Measurements from ENCODE around the gene KANSL1L. TPM values are rescaled to one million over a fixed set of nuclear protein-coding genes. Genes with fewer than 3 reads are reported as not detected.

KANSL1L gene
- total RNA-seq, 4 donors from 2014 or later, result 25.1 to 41.5 (median 30.0) TPM

DNA sequence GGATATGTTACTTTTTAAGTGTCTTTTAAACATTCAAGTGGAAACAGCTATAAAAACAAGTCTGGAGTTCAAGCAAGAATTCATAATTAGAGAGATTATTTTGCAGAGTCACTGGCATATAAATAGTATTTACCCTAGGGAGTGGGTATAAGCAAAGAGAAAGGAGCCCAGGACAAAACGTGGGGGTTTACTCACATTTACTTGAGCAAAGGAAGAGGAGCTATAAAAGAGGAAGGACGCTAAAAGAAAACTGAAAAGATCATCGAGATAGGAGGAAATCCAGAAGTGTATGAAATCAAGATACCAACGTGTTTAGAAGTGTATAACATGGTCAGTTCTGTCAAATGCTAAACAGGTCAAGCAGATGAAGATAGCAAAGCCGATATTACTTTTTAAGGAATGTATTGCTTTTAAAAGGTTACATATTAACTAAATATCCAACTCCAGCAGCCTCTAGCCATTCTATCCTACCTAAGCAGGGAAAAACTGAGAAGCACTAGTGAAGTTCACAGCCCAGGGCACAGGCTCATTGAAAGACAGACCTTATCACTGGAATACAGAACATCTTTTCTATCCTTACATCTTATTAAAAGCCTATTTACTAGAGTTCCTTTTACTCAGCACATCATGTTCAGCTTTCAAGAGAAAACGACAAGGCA is 8.6 kb downstream of the KANSL1L start:
- intact Hi-C loops (cut with DNase I), result no loop called here
- WGBS, result 51% methylated on average over 6 of the region's 6 CpGs
- TF ChIP-seq, protein P1, sequence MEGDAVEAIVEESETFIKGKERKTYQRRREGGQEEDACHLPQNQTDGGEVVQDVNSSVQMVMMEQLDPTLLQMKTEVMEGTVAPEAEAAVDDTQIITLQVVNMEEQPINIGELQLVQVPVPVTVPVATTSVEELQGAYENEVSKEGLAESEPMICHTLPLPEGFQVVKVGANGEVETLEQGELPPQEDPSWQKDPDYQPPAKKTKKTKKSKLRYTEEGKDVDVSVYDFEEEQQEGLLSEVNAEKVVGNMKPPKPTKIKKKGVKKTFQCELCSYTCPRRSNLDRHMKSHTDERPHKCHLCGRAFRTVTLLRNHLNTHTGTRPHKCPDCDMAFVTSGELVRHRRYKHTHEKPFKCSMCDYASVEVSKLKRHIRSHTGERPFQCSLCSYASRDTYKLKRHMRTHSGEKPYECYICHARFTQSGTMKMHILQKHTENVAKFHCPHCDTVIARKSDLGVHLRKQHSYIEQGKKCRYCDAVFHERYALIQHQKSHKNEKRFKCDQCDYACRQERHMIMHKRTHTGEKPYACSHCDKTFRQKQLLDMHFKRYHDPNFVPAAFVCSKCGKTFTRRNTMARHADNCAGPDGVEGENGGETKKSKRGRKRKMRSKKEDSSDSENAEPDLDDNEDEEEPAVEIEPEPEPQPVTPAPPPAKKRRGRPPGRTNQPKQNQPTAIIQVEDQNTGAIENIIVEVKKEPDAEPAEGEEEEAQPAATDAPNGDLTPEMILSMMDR (IDR thresholded peaks at IDR 0.05), result no peak

DNA sequence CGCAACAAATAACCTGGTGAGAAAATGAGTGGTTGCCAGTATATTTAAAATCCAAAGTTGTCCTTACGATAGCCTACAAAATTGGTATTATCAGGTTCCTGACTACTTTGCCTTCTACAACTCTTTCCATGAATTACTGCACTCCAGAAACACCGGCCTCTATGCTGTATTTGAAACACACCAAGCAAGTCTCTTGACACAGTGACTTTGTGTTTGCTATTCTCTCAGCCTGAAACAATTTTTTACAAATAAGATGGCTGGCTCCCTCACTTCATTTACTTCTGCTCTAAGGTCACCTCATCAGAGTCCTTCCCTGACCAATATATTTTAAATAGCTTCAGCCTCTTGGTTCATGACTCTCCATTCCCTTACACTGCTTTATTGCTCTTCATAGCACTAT is 12.2 kb downstream of the KANSL1L start:
- H3K36me3 ChIP-seq, result peaks cover 0 to 9% (median 5%) of the 10 kb centered on the region in 4 donors
- no peak overlapping the region for H3K4me3 ChIP-seq
- H3K4me1 ChIP-seq, result peaks cover 3 to 16% (median 10%) of the 10 kb centered on the region in 4 donors
- H3K27me3 ChIP-seq, result no peaks in the 10 kb centered on the region
- TF ChIP-seq EP300 (IDR thresholded peaks at IDR 0.05), result no peak
- TF ChIP-seq POLR2AphosphoS5 (IDR thresholded peaks at IDR 0.05), result no peak
- TF ChIP-seq, protein P1 (IDR thresholded peaks at IDR 0.05), result no peak
- TF ChIP-seq POLR2A (IDR thresholded peaks at IDR 0.05; ENCODE audit: low read depth), result no peak
- no peak for DNase-seq (ENCODE audit: extremely low spot score)
- WGBS, result 96% methylated on average over 3 of the region's 3 CpGs
- H3K9me3 ChIP-seq, result no peaks in the 10 kb centered on the region
- intact Hi-C loops (cut with DNase I), result no loop called here
- H3K27ac ChIP-seq (replicated peaks in 1 of 4), result no peak overlapping the region

More for the DNA sequence above, 8.6 kb downstream of the KANSL1L start:
- Histone ChIP-seq H3K36me3 (peaks cover 0 to under 1% (median 0%) of the 10 kb centered on the region in 4 donors), H3K27me3 (no peaks in the 10 kb centered on the region), H3K9me3 (no peaks in the 10 kb centered on the region), H3K27ac (replicated peaks in 1 of 4) (no peak overlapping the region), H3K4me1 (peaks cover 21 to 38% (median 31%) of the 10 kb centered on the region in 4 donors), H3K4me3 (no peak overlapping the region)
- DNase-seq (ENCODE audit: extremely low spot score), result no peak

DNA sequence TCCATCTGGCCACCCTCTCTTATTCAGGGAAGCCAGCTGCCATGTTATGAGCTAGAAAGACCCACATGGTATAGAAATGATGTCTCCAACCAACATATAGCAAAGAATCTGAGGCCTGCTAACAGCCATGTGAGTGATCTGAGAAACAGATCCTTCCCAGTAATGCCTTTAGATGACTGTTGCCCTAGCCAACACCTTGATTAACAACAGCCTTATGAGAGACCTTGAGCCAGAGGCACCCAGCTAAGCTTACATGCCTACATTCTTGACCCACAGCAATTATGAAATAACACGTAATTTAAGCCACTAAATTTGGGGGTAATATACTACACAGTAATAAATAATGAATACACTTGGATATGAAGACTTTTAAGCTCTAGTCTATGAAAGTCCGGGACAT is 13.0 kb downstream of the KANSL1L start:
- intact Hi-C loops (cut with DNase I), result no loop called here
- H3K4me3 ChIP-seq, result no peak overlapping the region
- whole genome bisulfite sequencing, result 99% methylated on average over 2 of the region's 2 CpGs
- H3K4me1 ChIP-seq, result peaks cover 3 to 21% (median 10%) of the 10 kb centered on the region in 4 donors
- no peaks in the 10 kb centered on the region for H3K27me3 ChIP-seq
- no peaks in the 10 kb centered on the region for H3K9me3 ChIP-seq
- H3K27ac ChIP-seq (replicated peaks in 1 of 4), result no peak overlapping the region
- peaks cover 0 to 18% (median 13%) of the 10 kb centered on the region in 4 donors for H3K36me3 ChIP-seq
- TF ChIP-seq, protein P1 (IDR thresholded peaks at IDR 0.05), result no peak
- no peak for TF ChIP-seq POLR2A (IDR thresholded peaks at IDR 0.05; ENCODE audit: low read depth)
- TF ChIP-seq POLR2AphosphoS5 (IDR thresholded peaks at IDR 0.05), result no peak
- TF ChIP-seq EP300 (IDR thresholded peaks at IDR 0.05), result no peak
- DNase-seq (ENCODE audit: extremely low spot score), result no peak

DNA sequence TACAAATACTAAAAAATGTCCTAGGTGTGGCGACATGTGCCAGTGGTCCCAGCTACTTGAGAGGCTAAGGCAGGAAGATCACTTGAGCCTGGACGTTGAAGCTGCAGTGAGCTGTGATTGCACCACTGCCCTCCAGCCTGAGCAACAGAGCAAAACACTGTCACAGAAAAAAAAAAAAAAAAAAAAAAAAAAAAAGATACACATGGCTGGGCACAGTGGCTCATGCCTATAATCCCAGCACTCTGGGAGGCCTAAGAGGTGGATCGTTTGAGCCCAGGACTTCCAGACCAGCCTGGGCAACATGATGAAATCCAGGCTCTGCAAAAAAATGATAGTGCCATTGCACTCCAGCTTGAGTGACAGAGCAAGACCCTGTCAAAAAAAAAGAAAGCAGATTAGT is 13.7 kb downstream of the KANSL1L start:
- no peak for TF ChIP-seq EP300 (IDR thresholded peaks at IDR 0.05)
- no peak for TF ChIP-seq POLR2A (IDR thresholded peaks at IDR 0.05; ENCODE audit: low read depth)
- TF ChIP-seq, protein P1 (IDR thresholded peaks at IDR 0.05), result no peak
- Histone ChIP-seq H3K9me3 (no peaks in the 10 kb centered on the region), H3K36me3 (peaks cover 0 to 25% (median 16%) of the 10 kb centered on the region in 4 donors), H3K27me3 (no peaks in the 10 kb centered on the region), H3K4me3 (no peak overlapping the region), H3K27ac (replicated peaks in 1 of 4) (no peak overlapping the region), H3K4me1 (peaks cover 0 to 15% (median 4%) of the 10 kb centered on the region in 4 donors)
- 89% methylated on average over 3 of the region's 3 CpGs for WGBS
- intact Hi-C loops (cut with DNase I), result no loop called here
- no peak for DNase-seq (ENCODE audit: extremely low spot score)

DNA sequence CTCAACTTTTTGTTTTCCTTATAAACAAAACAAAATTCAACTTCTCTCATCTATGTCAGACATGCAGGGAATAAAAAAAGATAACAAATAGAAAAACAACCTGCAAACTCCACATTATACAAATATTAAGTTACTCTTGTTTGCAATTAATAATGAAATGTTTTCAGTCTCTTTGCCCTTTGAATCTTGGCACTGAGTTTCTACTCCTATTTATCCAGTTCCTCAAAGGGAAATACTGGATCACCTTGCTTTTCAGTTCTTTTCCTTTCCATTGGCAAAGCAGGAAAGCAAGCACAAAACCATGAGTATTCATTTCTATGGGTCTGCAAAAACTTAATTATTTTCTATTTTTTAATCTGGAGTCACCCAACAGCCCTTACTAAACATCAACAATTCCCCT is 23.6 kb downstream of the KANSL1L start:
- no peak for DNase-seq (ENCODE audit: extremely low spot score)
- H3K27me3 ChIP-seq, result no peaks in the 10 kb centered on the region
- no peak overlapping the region for H3K27ac ChIP-seq (replicated peaks in 1 of 4)
- TF ChIP-seq EP300 (IDR thresholded peaks at IDR 0.05) (no peak), POLR2A (IDR thresholded peaks at IDR 0.05; ENCODE audit: low read depth) (no peak), POLR2AphosphoS5 (IDR thresholded peaks at IDR 0.05) (no peak)
- TF ChIP-seq, protein P1 (IDR thresholded peaks at IDR 0.05), result no peak
- H3K36me3 ChIP-seq, result peaks cover 0 to 45% (median 22%) of the 10 kb centered on the region in 4 donors
- no peak overlapping the region for H3K4me3 ChIP-seq
- H3K4me1 ChIP-seq, result peaks cover 0 to 6% (median 0%) of the 10 kb centered on the region in 4 donors
- intact Hi-C loops (cut with DNase I), result no loop called here
- no peaks in the 10 kb centered on the region for H3K9me3 ChIP-seq
